ENCODE data around the gene IL37. TPM values are rescaled to one million over a fixed set of nuclear protein-coding genes. Genes with fewer than 3 reads are reported as not detected.

The IL37 gene
- total RNA-seq, 1 experiment from 2014 or later, result not detected

- no peaks in the 10 kb centered on the region for H3K27me3 Mint-ChIP-seq (ENCODE audit: low read depth)
- H3K27ac ChIP-seq (ENCODE audit: insufficient read length, low read depth, low read length), result no peak overlapping the region
- no peak overlapping the region for H2BK12ac ChIP-seq (ENCODE audit: insufficient read length, low read depth, low read length)
- no peak overlapping the region for H3K4me2 ChIP-seq (ENCODE audit: insufficient read depth, insufficient read length, low read length)
- H2BK120ac ChIP-seq (ENCODE audit: low read depth, low read length, poor library complexity, severe bottlenecking), result no peak overlapping the region
- TF ChIP-seq, protein P1, sequence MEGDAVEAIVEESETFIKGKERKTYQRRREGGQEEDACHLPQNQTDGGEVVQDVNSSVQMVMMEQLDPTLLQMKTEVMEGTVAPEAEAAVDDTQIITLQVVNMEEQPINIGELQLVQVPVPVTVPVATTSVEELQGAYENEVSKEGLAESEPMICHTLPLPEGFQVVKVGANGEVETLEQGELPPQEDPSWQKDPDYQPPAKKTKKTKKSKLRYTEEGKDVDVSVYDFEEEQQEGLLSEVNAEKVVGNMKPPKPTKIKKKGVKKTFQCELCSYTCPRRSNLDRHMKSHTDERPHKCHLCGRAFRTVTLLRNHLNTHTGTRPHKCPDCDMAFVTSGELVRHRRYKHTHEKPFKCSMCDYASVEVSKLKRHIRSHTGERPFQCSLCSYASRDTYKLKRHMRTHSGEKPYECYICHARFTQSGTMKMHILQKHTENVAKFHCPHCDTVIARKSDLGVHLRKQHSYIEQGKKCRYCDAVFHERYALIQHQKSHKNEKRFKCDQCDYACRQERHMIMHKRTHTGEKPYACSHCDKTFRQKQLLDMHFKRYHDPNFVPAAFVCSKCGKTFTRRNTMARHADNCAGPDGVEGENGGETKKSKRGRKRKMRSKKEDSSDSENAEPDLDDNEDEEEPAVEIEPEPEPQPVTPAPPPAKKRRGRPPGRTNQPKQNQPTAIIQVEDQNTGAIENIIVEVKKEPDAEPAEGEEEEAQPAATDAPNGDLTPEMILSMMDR (conservative IDR thresholded peaks at IDR 0.05), result no peak
- no peaks in the 10 kb centered on the region for H3K4me1 ChIP-seq (ENCODE audit: insufficient read depth, low read length)
- no peak overlapping the region for H3K56ac ChIP-seq (ENCODE audit: insufficient read length, low read depth, low read length)
- no peaks in the 10 kb centered on the region for H3K36me3 Mint-ChIP-seq (ENCODE audit: insufficient read depth in 1 of 3, low read depth in 3 of 3)
- H3K14ac ChIP-seq (ENCODE audit: insufficient read depth, low read length), result no peak overlapping the region
- H4K91ac ChIP-seq (ENCODE audit: insufficient read length, low read depth, low read length), result no peak overlapping the region
- no peak for DNase-seq
- H3K18ac ChIP-seq (ENCODE audit: insufficient read length, low read depth, low read length), result no peak overlapping the region
- H3K9me3 Mint-ChIP-seq, result no peaks in the 10 kb centered on the region; a peak in 1 of 5 replicates
- H3K4ac ChIP-seq (ENCODE audit: low read depth, low read length), result no peak overlapping the region
- H3K27me3 ChIP-seq (ENCODE audit: insufficient read depth, low read length), result no peaks in the 10 kb centered on the region
- no peak overlapping the region for H2BK15ac ChIP-seq (ENCODE audit: low read depth, low read length)
- WGBS (ENCODE audit: extremely low coverage, insufficient read length, low lambda C conversion rate), result no CpG with 5 or more reads among the region's 6 CpGs
- H3K27ac Mint-ChIP-seq, result no peak overlapping the region
- no peaks in the 10 kb centered on the region for H3K9me3 ChIP-seq (ENCODE audit: control insufficient read depth, low read depth, low read length)
- no peak overlapping the region for H4K8ac ChIP-seq (replicated peaks; ENCODE audit: insufficient read length, low read depth, low read length)
- no peak overlapping the region for H2BK20ac ChIP-seq (ENCODE audit: low read depth, low read length, poor library complexity, severe bottlenecking)
- H3K9ac ChIP-seq (ENCODE audit: extremely low read depth, insufficient read length, low read length), result no peak overlapping the region
- no peaks in the 10 kb centered on the region for H3K4me1 Mint-ChIP-seq
- H3K4me3 Mint-ChIP-seq, result no peak overlapping the region
- H3K23ac ChIP-seq (ENCODE audit: insufficient read length, low read depth, low read length), result no peak overlapping the region
- H2AK5ac ChIP-seq (ENCODE audit: insufficient read length, low read length), result no peak overlapping the region
- no peaks in the 10 kb centered on the region for H4K20me1 ChIP-seq (ENCODE audit: control insufficient read depth, insufficient read depth, insufficient read length)
- H3K79me2 ChIP-seq (ENCODE audit: insufficient read depth, low read length), result no peaks in the 10 kb centered on the region
- no peak overlapping the region for H2AFZ ChIP-seq (ENCODE audit: low read length)
- H3K79me1 ChIP-seq (ENCODE audit: insufficient read depth, low read depth, low read length, poor library complexity, severe bottlenecking), result no peaks in the 10 kb centered on the region
- no peak overlapping the region for H3T11ph ChIP-seq (ENCODE audit: low read length)
- H3K23me2 ChIP-seq (ENCODE audit: insufficient read length, low read depth, low read length, poor library complexity, severe bottlenecking), result no peaks in the 10 kb centered on the region
- no peak overlapping the region for H2BK5ac ChIP-seq (ENCODE audit: insufficient read length, low read length)
- H4K5ac ChIP-seq (ENCODE audit: insufficient read length, low read depth, low read length), result no peak overlapping the region
Measured at GRCh38 chr2:112891385-112891831, 19.6 kb upstream of the IL37 start.

All from H9 (cell line).